CD4-positive, alpha-beta T cell (primary cell): Measurements from ENCODE around the gene EXD2. TPM values are rescaled to one million over a fixed set of nuclear protein-coding genes. Genes with fewer than 3 reads are reported as not detected.

Experiments
- ATAC-seq: fragments of 200-7000 bp; cut with Tn5 transposase; one replicate; pipeline ENCODE4 v1.10.0; 2022; ENCODE audit warnings: mild to moderate bottlenecking; ENCODE audit not compliant: poor library complexity
- CTCF ChIA-PET: fragments of 350-600 bp; sonication (Branson Sonifier 250); formaldehyde crosslinking; loops from one replicate; lab custom pipeline; 2021; ENCODE audit warnings: antibody characterized with exemption, inconsistent platforms; lab: Charles Lee
- POLR2A ChIA-PET: fragments of 350-600 bp; sonication (Branson Sonifier 250); formaldehyde crosslinking; loops from one replicate; lab custom pipeline; 2021; ENCODE audit warnings: antibody characterized with exemption, inconsistent platforms; lab: Charles Lee
- DNase-seq, 14 experiments: peaks; one replicate each; pipeline ENCODE4 v3.0.0-alpha.2; 2013 to 2020; ENCODE audit warnings: mixed read lengths in 2 of 14
- H3K27ac ChIP-seq, 2 donors: one replicate each; pipeline versions ENCODE4 v1.5.1 to v1.7.0; 2013; ENCODE audit warnings: low read length in 2 of 2, low read depth in 1 of 2, mild to moderate bottlenecking in 1 of 2
- H3K27me3 ChIP-seq, 2 experiments: 1 replicate in 1 of 2; 2 replicates in 1 of 2; pipeline versions ENCODE4 v1.6.1 to v1.7.0; 2013; ENCODE audit warnings: low read length in 2 of 2, control low read depth in 1 of 2, mild to moderate bottlenecking in 1 of 2, moderate library complexity in 1 of 2; ENCODE audit not compliant: insufficient read depth in 2 of 2, control insufficient read depth in 1 of 2
- H3K36me3 ChIP-seq: one replicate; pipeline ENCODE4 v1.6.1; 2013; ENCODE audit warnings: low read length, control low read depth; ENCODE audit not compliant: insufficient read depth
- H3K4me1 ChIP-seq: one replicate; pipeline ENCODE4 v1.6.1; 2013; ENCODE audit warnings: low read length, control low read depth; ENCODE audit not compliant: insufficient read depth
- H3K4me3 ChIP-seq: one replicate; pipeline ENCODE4 v1.5.1; 2013; ENCODE audit warnings: mild to moderate bottlenecking, low read length, moderate library complexity
- H3K9me3 ChIP-seq, 2 experiments: 1 replicate in 1 of 2; 2 replicates in 1 of 2; pipeline versions ENCODE4 v1.6.1 to v1.7.0; 2013; ENCODE audit warnings: low read length in 2 of 2, mild to moderate bottlenecking in 2 of 2, control low read depth in 1 of 2, moderate library complexity in 1 of 2; ENCODE audit not compliant: control insufficient read depth in 1 of 2, insufficient read depth in 1 of 2
- H3K27ac Mint-ChIP-seq: one replicate; pipeline ENCODE4 v1.8.0; 2020; ENCODE audit warnings: mixed read lengths
- H3K27me3 Mint-ChIP-seq: one replicate; pipeline ENCODE4 v1.8.0; 2021; ENCODE audit warnings: mixed read lengths
- H3K36me3 Mint-ChIP-seq: one replicate; pipeline ENCODE4 v1.8.0; 2021; ENCODE audit warnings: low read depth, mixed read lengths
- H3K4me1 Mint-ChIP-seq: one replicate; pipeline ENCODE4 v1.8.0; 2021; ENCODE audit warnings: low read depth, mixed read lengths
- H3K4me3 Mint-ChIP-seq: one replicate; pipeline ENCODE4 v1.8.0; 2020; ENCODE audit warnings: mild to moderate bottlenecking, mixed read lengths
- H3K9me3 Mint-ChIP-seq: one replicate; pipeline ENCODE4 v1.8.0; 2020; ENCODE audit warnings: mixed read lengths
- intact Hi-C, 2 experiments: fragments of 100-400 bp; cut with DNase I in 1 of 2; cut with micrococcal nuclease in 1 of 2; formaldehyde crosslinking; loops; one replicate each; pipeline versions ENCODE4 v1.15.1 to v1.9.0; 2023 to 2025; cut with DNase I, micrococcal nuclease
- total RNA-seq, 174 experiments: library from RNA in 2 of 174; stranded (reverse) in 2 of 174; gene quantifications; one replicate each; pipeline ENCODE4 v1.2.3 and lab custom pipeline; 2021 to 2026
- TF ChIP-seq, protein P1 (sequence below): fragments of 200-600 bp; IDR thresholded peaks from one replicate; pipeline ENCODE4 v1.8.0; 2022; ENCODE audit warnings: antibody characterized with exemption, mild to moderate bottlenecking

EXD2 gene
- total RNA-seq, 2 experiments from 2014 or later = 6.6 to 7.0 TPM

DNA sequence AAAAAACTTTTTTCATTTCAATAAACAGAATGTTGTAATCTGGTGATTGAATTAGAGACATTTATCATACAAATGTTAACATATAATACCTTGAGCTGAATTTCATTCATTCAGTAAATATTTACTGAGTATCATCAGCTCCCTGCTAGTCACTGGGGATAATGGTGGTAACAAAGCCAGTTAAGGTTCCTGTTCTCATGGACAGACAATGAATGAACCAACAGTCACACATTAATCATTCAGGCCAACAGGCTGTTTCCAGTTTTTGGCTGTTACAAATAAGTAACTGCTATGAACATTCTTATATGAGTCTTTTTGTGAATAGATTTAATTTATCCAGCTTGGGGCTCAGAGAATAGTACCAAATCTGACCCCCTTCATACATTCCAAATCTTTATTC, 13.5 kb downstream of the EXD2 start:
- TF ChIP-seq, protein P1, sequence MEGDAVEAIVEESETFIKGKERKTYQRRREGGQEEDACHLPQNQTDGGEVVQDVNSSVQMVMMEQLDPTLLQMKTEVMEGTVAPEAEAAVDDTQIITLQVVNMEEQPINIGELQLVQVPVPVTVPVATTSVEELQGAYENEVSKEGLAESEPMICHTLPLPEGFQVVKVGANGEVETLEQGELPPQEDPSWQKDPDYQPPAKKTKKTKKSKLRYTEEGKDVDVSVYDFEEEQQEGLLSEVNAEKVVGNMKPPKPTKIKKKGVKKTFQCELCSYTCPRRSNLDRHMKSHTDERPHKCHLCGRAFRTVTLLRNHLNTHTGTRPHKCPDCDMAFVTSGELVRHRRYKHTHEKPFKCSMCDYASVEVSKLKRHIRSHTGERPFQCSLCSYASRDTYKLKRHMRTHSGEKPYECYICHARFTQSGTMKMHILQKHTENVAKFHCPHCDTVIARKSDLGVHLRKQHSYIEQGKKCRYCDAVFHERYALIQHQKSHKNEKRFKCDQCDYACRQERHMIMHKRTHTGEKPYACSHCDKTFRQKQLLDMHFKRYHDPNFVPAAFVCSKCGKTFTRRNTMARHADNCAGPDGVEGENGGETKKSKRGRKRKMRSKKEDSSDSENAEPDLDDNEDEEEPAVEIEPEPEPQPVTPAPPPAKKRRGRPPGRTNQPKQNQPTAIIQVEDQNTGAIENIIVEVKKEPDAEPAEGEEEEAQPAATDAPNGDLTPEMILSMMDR = no peak
- Histone ChIP-seq H3K9me3 (no peaks in the 10 kb centered on the region), H3K27ac (no peak overlapping the region), H3K4me1 (no peaks in the 10 kb centered on the region), H3K27me3 (no peaks in the 10 kb centered on the region), H3K36me3 (peaks cover 7% of the 10 kb centered on the region), H3K4me3 (no peak overlapping the region)
- no peak for DNase-seq
- H3K9me3 Mint-ChIP-seq = no peaks in the 10 kb centered on the region
- no peaks in the 10 kb centered on the region for H3K27me3 Mint-ChIP-seq
- no peak overlapping the region for H3K27ac Mint-ChIP-seq
- ChIA-PET POLR2A (no interaction called here), CTCF (no interaction called here)
- no peak for ATAC-seq
- H3K36me3 Mint-ChIP-seq = peaks cover 23% of the 10 kb centered on the region
- H3K4me1 Mint-ChIP-seq = no peaks in the 10 kb centered on the region
- H3K4me3 Mint-ChIP-seq = no peak overlapping the region
- intact Hi-C loops = loop anchor here in 1 of 2 experiments (5.0 kb wide), 1 partner anchor 72 kb away; no protein-coding TSS in a partner anchor

DNA sequence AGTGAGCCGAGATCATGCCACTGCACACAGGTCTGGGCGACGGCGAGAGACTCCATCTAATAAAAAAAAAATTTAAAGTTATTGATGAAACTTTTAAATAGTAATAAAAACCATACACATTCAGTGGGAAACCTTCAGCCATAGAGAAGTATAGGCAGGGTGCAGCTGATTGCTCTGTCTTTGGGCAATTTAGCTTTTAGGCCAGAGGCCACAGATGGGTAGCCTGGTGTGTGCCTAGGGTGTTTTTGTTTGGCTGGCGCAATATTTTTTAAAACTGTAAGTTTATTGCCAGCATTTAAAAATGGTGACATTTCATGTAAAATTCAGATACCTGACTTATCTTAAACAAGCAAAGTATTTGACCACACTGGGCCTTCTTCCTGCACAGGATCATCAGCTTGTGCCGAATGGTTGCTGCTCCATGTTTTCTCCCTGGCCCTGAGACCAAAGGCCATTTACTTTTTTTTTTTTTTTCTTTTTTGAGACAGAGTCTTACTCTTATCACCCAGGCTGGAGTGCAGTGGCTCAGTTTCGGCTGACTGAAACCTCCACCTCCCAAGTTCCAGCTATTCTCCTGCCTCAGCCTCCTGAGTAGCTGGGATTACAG, 16.2 kb downstream of the EXD2 start:
- no peaks in the 10 kb centered on the region for H3K9me3 Mint-ChIP-seq
- CTCF ChIA-PET = no interaction called here

DNA sequence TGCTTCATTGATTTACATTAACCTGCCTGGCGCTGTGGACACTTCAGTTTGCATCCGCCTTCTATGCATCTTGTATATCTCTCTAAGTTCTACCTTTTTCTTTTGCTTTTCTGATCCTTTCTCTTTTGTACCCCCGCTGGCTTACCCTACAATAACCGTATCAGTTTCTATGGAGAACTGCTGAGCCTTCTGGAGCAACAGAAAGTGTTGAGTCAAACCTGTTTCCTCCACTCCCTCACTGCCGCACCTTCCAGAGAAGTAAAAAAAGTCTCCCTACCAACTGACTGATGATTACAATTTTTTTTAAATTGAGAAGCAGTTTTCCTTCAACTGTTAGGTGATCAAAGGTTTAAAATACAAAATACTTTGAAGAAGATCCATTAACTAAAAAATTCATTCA, 17.4 kb downstream of the EXD2 start:
- ATAC-seq (no peak), DNase-seq (no peak)
- H3K9me3 ChIP-seq = no peaks in the 10 kb centered on the region
- Mint-ChIP-seq H3K36me3 (peaks cover 40% of the 10 kb centered on the region), H3K27me3 (no peaks in the 10 kb centered on the region), H3K27ac (no peak overlapping the region), H3K4me3 (no peak overlapping the region), H3K9me3 (no peaks in the 10 kb centered on the region), H3K4me1 (no peaks in the 10 kb centered on the region)
- no peaks in the 10 kb centered on the region for H3K27me3 ChIP-seq
- TF ChIP-seq, protein P1 = no peak
- CTCF ChIA-PET = no interaction called here
- POLR2A ChIA-PET = no interaction called here
- intact Hi-C loops = loop anchor here in 1 of 2 experiments (5.0 kb wide), 1 partner anchor 76 kb away; no protein-coding TSS in a partner anchor
- peaks cover 13% of the 10 kb centered on the region for H3K36me3 ChIP-seq
- H3K4me3 ChIP-seq = no peak overlapping the region
- no peak overlapping the region for H3K27ac ChIP-seq
- H3K4me1 ChIP-seq = no peaks in the 10 kb centered on the region

More for the DNA sequence above, 16.2 kb downstream of the EXD2 start:
- no peaks in the 10 kb centered on the region for H3K4me1 ChIP-seq
- H3K9me3 ChIP-seq = no peaks in the 10 kb centered on the region
- Mint-ChIP-seq H3K4me1 (no peaks in the 10 kb centered on the region), H3K4me3 (no peak overlapping the region), H3K27ac (no peak overlapping the region), H3K27me3 (no peaks in the 10 kb centered on the region), H3K36me3 (peaks cover 38% of the 10 kb centered on the region)
- intact Hi-C loops = loop anchor here in 1 of 2 experiments (5.0 kb wide), 1 partner anchor 75 kb away; no protein-coding TSS in a partner anchor
- no peak overlapping the region for H3K27ac ChIP-seq
- H3K36me3 ChIP-seq = peaks cover 13% of the 10 kb centered on the region
- TF ChIP-seq, protein P1 = no peak
- POLR2A ChIA-PET = interaction anchor here (2.1 kb wide), 1 partner anchor 16 kb away, joined by 7 read pairs; no protein-coding TSS in a partner anchor
- DNase-seq = no peak
- H3K4me3 ChIP-seq = no peak overlapping the region
- H3K27me3 ChIP-seq = no peaks in the 10 kb centered on the region
- no peak for ATAC-seq
